Measurements from ENCODE around the gene FNBP1. TPM values are rescaled to one million over a fixed set of nuclear protein-coding genes. Genes with fewer than 3 reads are reported as not detected.

Gene FNBP1
- total RNA-seq, 1 donor from 2014 or later: 34.9 TPM

DNA sequence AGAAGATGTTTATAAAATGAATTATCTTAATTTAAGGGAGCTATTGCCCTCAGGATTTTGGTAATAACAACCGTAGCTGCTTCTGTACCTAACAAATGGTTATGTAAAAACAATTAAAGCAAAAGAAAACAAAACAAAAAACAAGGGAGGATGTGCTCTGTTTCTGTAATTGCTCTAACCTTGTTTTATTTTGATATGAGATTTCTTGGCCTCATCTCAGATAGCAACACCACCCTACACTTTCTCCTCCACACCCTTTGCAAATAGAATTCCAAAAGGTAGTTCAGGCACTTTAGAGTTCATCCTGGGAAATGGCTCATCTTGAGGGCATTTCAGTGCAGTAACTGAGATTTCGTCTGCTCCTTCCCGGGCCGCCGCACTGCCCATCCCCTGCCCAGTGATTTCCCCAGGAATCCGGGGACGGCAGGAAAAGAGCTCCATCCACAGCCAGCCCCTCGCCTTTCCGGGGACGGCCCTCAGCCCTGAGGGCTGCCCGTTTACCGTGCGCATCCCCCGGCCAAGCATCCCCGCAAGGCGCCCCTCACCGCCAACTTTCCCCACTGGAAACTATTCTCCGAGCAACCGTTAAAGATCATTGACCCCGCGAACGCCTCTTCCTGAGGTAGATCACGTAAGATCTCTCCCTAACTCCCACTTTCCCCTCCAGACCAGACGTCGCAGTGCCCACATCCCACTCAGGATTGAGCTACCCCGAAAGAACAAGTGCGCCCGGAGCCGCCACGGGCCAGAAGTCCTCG is 1.2 kb downstream of the FNBP1 start:
- Histone ChIP-seq H2AFZ (replicated peaks) (no peak overlapping the region), H4K20me1 (ENCODE audit: low read depth) (peaks cover 38% of the 10 kb centered on the region), H3K4me2 (peak overlapping the region; percentile 88), H3K4me3 (peak overlapping the region; percentile 75), H3K9ac (peak overlapping the region; percentile 61), H3K4me1 (peaks cover 6% of the 10 kb centered on the region), H3K79me2 (ENCODE audit: low read depth) (peaks cover 48% of the 10 kb centered on the region), H3K27ac (no peak overlapping the region), H3K36me3 (no peaks in the 10 kb centered on the region), H3K9me3 (ENCODE audit: low read depth) (no peaks in the 10 kb centered on the region), H3F3A (ENCODE audit: low read depth) (peaks cover 39% of the 10 kb centered on the region), H3K27me3 (peaks cover 14% of the 10 kb centered on the region)
- Mint-ChIP-seq H3K4me3 (peak overlapping the region; percentile 98), H3K9me3 (peaks cover 4% of the 10 kb centered on the region), H3K4me1 (peaks cover 24% of the 10 kb centered on the region), H3K27me3 (ENCODE audit: insufficient read depth, low read depth) (peaks cover 9% of the 10 kb centered on the region), H3K27ac (peak overlapping the region; percentile 97), H3K36me3 (peaks cover 2% of the 10 kb centered on the region)
- TF ChIP-seq EZH2phosphoT487 (IDR thresholded peaks at IDR 0.05) (no peak), EZH2 (IDR thresholded peaks at IDR 0.05) (no peak), CTCF (IDR thresholded peaks at IDR 0.05) (no peak)
- DNase-seq (ENCODE audit: low spot score): peak; percentile 52

- peaks cover 24% of the 10 kb centered on the region for H3K4me1 Mint-ChIP-seq
- Histone ChIP-seq H3K9me3 (ENCODE audit: low read depth) (no peaks in the 10 kb centered on the region), H3K4me2 (peak overlapping the region; percentile 88), H3K36me3 (no peaks in the 10 kb centered on the region), H2AFZ (replicated peaks) (no peak overlapping the region), H3K4me1 (peaks cover 6% of the 10 kb centered on the region), H4K20me1 (ENCODE audit: low read depth) (peaks cover 38% of the 10 kb centered on the region), H3F3A (ENCODE audit: low read depth) (peaks cover 39% of the 10 kb centered on the region), H3K9ac (no peak overlapping the region), H3K4me3 (peak overlapping the region; percentile 75), H3K27ac (no peak overlapping the region), H3K79me2 (ENCODE audit: low read depth) (peaks cover 54% of the 10 kb centered on the region), H3K27me3 (peaks cover 14% of the 10 kb centered on the region)
- H3K9me3 Mint-ChIP-seq: peaks cover 4% of the 10 kb centered on the region
- peaks cover 2% of the 10 kb centered on the region for H3K36me3 Mint-ChIP-seq
- no peak overlapping the region for H3K27ac Mint-ChIP-seq
- peaks cover 9% of the 10 kb centered on the region for H3K27me3 Mint-ChIP-seq (ENCODE audit: insufficient read depth, low read depth)
- DNase-seq (ENCODE audit: low spot score): no peak
- peak overlapping the region; percentile 98 for H3K4me3 Mint-ChIP-seq
- TF ChIP-seq EZH2phosphoT487 (IDR thresholded peaks at IDR 0.05) (no peak), EZH2 (IDR thresholded peaks at IDR 0.05) (no peak), CTCF (IDR thresholded peaks at IDR 0.05) (no peak)
Observed at GRCh38 chr9:130040984-130041647, 1.9 kb downstream of the FNBP1 start.

DNA sequence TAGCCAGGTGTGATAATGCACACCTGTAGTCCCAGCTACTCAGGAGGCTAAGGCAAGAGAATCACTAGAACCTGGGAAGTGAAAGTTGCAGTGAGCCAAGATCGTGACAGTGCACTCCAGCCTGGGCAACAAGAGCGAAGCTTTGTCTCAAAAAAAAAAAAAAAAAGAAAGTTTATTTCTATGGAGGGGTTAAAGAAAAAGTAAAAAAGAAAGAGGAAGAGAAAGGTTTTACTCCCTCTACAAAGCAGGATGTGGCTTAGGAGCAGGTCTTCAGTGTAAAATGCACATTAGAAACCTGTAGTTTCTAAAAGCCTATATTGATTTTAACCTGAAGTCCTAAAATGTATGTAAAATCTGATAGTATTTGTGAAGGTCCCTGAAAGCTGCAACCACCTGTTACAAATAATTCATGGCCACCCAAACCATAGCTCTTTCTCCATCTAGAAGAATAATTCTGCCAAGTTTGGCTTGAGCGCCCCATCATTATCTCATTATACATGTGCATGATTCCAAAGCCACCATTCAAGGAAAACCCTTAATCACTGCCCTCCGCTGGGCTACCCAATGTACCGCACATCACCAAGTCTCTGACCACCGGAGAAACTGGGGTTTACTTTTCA is 3.4 kb downstream of the FNBP1 start:
- H3K36me3 ChIP-seq: no peaks in the 10 kb centered on the region

More for the DNA sequence above, 3.4 kb downstream of the FNBP1 start:
- H3K4me2 ChIP-seq: no peak overlapping the region
- H3K9me3 ChIP-seq (ENCODE audit: low read depth): no peaks in the 10 kb centered on the region
- H3F3A ChIP-seq (ENCODE audit: low read depth): peaks cover 30% of the 10 kb centered on the region
- peaks cover 67% of the 10 kb centered on the region for H3K79me2 ChIP-seq (ENCODE audit: low read depth)
- no peak overlapping the region for H2AFZ ChIP-seq (replicated peaks)
- Mint-ChIP-seq H3K4me3 (no peak overlapping the region), H3K4me1 (peaks cover 24% of the 10 kb centered on the region), H3K27me3 (ENCODE audit: insufficient read depth, low read depth) (peaks cover 9% of the 10 kb centered on the region), H3K9me3 (peaks cover 4% of the 10 kb centered on the region), H3K27ac (no peak overlapping the region), H3K36me3 (peaks cover 7% of the 10 kb centered on the region)
- no peak overlapping the region for H3K27ac ChIP-seq
- TF ChIP-seq EZH2phosphoT487 (IDR thresholded peaks at IDR 0.05): no peak
- peak; percentile 32 for TF ChIP-seq CTCF (IDR thresholded peaks at IDR 0.05)
- no peak for TF ChIP-seq EZH2 (IDR thresholded peaks at IDR 0.05)
- peaks cover 6% of the 10 kb centered on the region for H3K4me1 ChIP-seq
- H4K20me1 ChIP-seq (ENCODE audit: low read depth): peaks cover 38% of the 10 kb centered on the region
- H3K9ac ChIP-seq: no peak overlapping the region
- peak; percentile 38 for DNase-seq (ENCODE audit: low spot score)
- H3K27me3 ChIP-seq: peaks cover 14% of the 10 kb centered on the region
- no peak overlapping the region for H3K4me3 ChIP-seq
